Spleen (tissue), 13 donors: ENCODE measurements around the gene NLGN4X. TPM values are rescaled to one million over a fixed set of nuclear protein-coding genes. Genes with fewer than 3 reads are reported as not detected.

Source experiments
- DNase-seq: peaks from one replicate; pipeline ENCODE4 v3.0.0-alpha.2; 2020
- H3K27ac ChIP-seq, 8 donors: fragments of 200-600 bp; sonication (generic) in 7 of 8; 1 replicate in 4 of 8; 2 replicates in 4 of 8; pipeline versions ENCODE4 v1.5.0 to v1.8.0; 2016 to 2021; ENCODE audit warnings: inconsistent platforms in 4 of 8, mild to moderate bottlenecking in 4 of 8, moderate library complexity in 1 of 8
- H3K27me3 ChIP-seq, 7 donors: fragments of 200-600 bp; sonication (generic) in 6 of 7; replicated peaks in 1 of 7; 1 replicate in 4 of 7; 2 replicates in 3 of 7; pipeline versions ENCODE4 v1.5.0 to v1.8.0; 2016 to 2021; ENCODE audit warnings: inconsistent platforms in 3 of 7, mild to moderate bottlenecking in 1 of 7
- H3K36me3 ChIP-seq, 6 donors: fragments of 200-600 bp; sonication (generic) in 5 of 6; 1 replicate in 4 of 6; 2 replicates in 2 of 6; pipeline versions ENCODE4 v1.5.0 to v1.8.0; 2016 to 2021; ENCODE audit warnings: inconsistent platforms in 2 of 6
- H3K4me1 ChIP-seq, 6 donors: fragments of 200-600 bp; sonication (generic) in 5 of 6; 1 replicate in 3 of 6; 2 replicates in 3 of 6; pipeline versions ENCODE4 v1.5.0 to v1.8.0; 2016 to 2021; ENCODE audit warnings: inconsistent platforms in 3 of 6
- H3K4me3 ChIP-seq, 8 donors: fragments of 200-600 bp; sonication (generic) in 7 of 8; 1 replicate in 4 of 8; 2 replicates in 4 of 8; pipeline versions ENCODE4 v1.5.0 to v1.8.0; 2016 to 2021; ENCODE audit warnings: inconsistent platforms in 4 of 8, mild to moderate bottlenecking in 4 of 8, moderate library complexity in 2 of 8
- H3K9me3 ChIP-seq, 8 donors: fragments of 200-600 bp; sonication (generic) in 7 of 8; 1 replicate in 4 of 8; 2 replicates in 4 of 8; pipeline versions ENCODE4 v1.5.0 to v1.8.0; 2016 to 2021; ENCODE audit warnings: inconsistent platforms in 4 of 8
- POLR2A ChIP-seq, 3 donors: fragments of 450-650 bp; IDR thresholded peaks; one replicate each; pipeline ENCODE4 v1.5.1; 2017; ENCODE audit warnings: antibody characterized with exemption in 3 of 3, mild to moderate bottlenecking in 1 of 3
- POLR2AphosphoS5 ChIP-seq, 3 donors: sonication (generic); formaldehyde crosslinking; IDR thresholded peaks; one replicate each; pipeline ENCODE4 v1.5.1; 2017; ENCODE audit warnings: antibody characterized with exemption in 3 of 3
- WGBS, 5 donors: extraction: QIAGEN DNeasy Blood & Tissue Kit in 3 of 5; methylation state at CpG; one replicate each; pipeline versions ENCODE4 v1.1.5 to v1.1.7; 2013 to 2018; 5-methylcytosine and 5-hydroxymethylcytosine counted together
- intact Hi-C: fragments of 100-400 bp; cut with DNase I; formaldehyde crosslinking; loops from one replicate; pipeline ENCODE4 v1.15.0; 2023; ENCODE audit warnings: low total_unique reads
- long read RNA-seq, 2 donors: transcript quantifications; one replicate each; lab custom pipeline, GENCODE V29; 2026
- polyA plus RNA-seq, 3 donors: library from polyadenylated mRNA; stranded (reverse); fragments of 200-250 nt; gene quantifications; one replicate each; pipeline ENCODE4 v1.2.1, GENCODE V29; 2013
- total RNA-seq, 7 donors: library from RNA; depleted of rRNA in 3 of 7; stranded (reverse); fragments of >200 nt in 3 of 7; fragmentation: NEBNext Ultra II Directional in 4 of 7; extraction: Animal tissue kit (Norgen Biotek cat#: 25700) in 4 of 7; gene quantifications; one replicate each; pipeline versions ENCODE4 v1.1.0 to v1.2.1, GENCODE V29; 2016 to 2021
- TF ChIP-seq, protein P1 (sequence below), 11 experiments: fragments of 200-600 bp in 7 of 11; fragments of 450-650 bp in 4 of 11; sonication (generic) in 4 of 11; IDR thresholded peaks in 8 of 11; conservative IDR thresholded peaks in 3 of 11; 1 replicate in 7 of 11; 2 replicates in 4 of 11; pipeline versions ENCODE4 v1.4.0 to v1.8.0; 2016 to 2021; ENCODE audit warnings: antibody characterized with exemption in 11 of 11, inconsistent platforms in 4 of 11, mild to moderate bottlenecking in 1 of 11
- donor health status: healthy with polysubstance abuse.
- donor health status: DM: no; HTN: no; CAD: no; lungs with moderate emphysema.
- donor health status: DM: no; HTN: no; CAD: no.
- donor health status: Bipolar disorder and iron deficiency.
- donor health status: healthy.
- donor health status: DM: no; HTN: no; CAD: no.
- donor health status: DM: yes; HTN: yes; CAD: no.

The NLGN4X gene
- total RNA-seq (10 to 100 TPM in 2 of 7 donors, 1 to 10 TPM in 5; 3.8 to 16.1 (median 8.8) TPM), polyA plus RNA-seq (1 to 10 TPM in 2 of 3 donors, under 1 TPM in 1; 0.68 to 2.6 (median 1.7) TPM)
- long read RNA-seq, donor 1, full-length matches to known transcripts: 2 of 2 reads
- long read RNA-seq, donor 1, partial matches to known transcripts: 0 of 2 reads
- long read RNA-seq, donor 1, other reads (novel, unspliced or antisense): 0 of 2 reads
- long read RNA-seq, donor 2, full-length matches to known transcripts: 1 of 1 reads
- long read RNA-seq, donor 2, partial matches to known transcripts: 0 of 1 reads
- long read RNA-seq, donor 2, other reads (novel, unspliced or antisense): 0 of 1 reads

DNA sequence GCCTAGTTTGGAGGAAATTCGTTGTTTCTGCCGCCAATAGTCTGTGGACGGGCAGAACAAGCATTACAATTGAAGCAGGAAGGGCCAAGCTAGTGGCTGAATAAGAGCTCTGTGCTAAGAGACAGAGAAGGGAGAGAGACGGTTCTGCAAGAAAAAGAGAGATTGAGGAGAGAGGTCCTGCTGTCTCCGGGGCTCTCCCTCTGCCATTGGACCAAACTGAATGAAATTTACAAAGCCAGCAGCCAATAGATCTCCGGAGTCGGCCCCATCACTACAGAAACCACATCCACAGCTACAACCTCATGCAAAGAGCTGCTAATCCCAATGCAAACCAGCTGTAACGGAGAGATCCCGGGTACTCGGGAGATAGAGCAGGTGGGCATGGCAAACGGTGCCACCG lies at the start of gene NLGN4X:
Gene NLGN4X, minus strand, starts transcription at position 148 of the 400 bp plus-strand sequence. CDS start 77,401 bp downstream, outside the sequence.
- Histone ChIP-seq H3K27me3 (peaks cover 0 to 47% (median 23%) of the 10 kb centered on the region in 7 donors), H3K27ac (no peak within 1 kb of the TSS)
- peak; percentile 51 for DNase-seq

DNA sequence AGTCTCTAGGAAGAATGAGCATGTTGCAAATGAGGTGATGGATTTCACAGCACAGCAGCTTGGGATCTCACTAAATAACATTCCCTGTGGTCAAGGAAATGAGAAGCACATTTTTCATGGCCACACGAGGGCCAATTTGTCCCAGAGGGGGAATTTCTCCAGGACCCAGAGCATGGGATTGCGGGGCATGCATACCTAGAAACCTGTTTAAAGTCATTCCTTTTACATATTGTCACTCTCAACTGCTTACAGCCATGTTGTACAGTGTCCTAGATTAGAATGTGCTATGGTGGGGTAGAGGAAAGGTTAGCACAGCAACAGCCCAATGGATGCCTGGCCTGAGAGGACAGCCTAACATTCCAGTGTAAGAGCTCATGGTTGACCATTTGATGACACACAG lies 37.4 kb upstream of the NLGN4X start:
- TF ChIP-seq, protein P1, sequence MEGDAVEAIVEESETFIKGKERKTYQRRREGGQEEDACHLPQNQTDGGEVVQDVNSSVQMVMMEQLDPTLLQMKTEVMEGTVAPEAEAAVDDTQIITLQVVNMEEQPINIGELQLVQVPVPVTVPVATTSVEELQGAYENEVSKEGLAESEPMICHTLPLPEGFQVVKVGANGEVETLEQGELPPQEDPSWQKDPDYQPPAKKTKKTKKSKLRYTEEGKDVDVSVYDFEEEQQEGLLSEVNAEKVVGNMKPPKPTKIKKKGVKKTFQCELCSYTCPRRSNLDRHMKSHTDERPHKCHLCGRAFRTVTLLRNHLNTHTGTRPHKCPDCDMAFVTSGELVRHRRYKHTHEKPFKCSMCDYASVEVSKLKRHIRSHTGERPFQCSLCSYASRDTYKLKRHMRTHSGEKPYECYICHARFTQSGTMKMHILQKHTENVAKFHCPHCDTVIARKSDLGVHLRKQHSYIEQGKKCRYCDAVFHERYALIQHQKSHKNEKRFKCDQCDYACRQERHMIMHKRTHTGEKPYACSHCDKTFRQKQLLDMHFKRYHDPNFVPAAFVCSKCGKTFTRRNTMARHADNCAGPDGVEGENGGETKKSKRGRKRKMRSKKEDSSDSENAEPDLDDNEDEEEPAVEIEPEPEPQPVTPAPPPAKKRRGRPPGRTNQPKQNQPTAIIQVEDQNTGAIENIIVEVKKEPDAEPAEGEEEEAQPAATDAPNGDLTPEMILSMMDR (IDR thresholded peaks at IDR 0.05 in 8 of 11, conservative IDR thresholded peaks at IDR 0.05 in 3 of 11): no peak
- no peak for TF ChIP-seq POLR2A (IDR thresholded peaks at IDR 0.05)
- TF ChIP-seq POLR2AphosphoS5 (IDR thresholded peaks at IDR 0.05): no peak
- no peak overlapping the region for H3K4me3 ChIP-seq
- no peak for DNase-seq
- no peak overlapping the region for H3K27ac ChIP-seq
- no peaks in the 10 kb centered on the region for H3K36me3 ChIP-seq
- H3K4me1 ChIP-seq: no peaks in the 10 kb centered on the region
- H3K27me3 ChIP-seq: no peaks in the 10 kb centered on the region
- intact Hi-C loops: no loop called here
- WGBS, 5 donors: 66 to 90% (median 77%) methylated on average over 2 of the region's 2 CpGs
- no peaks in the 10 kb centered on the region for H3K9me3 ChIP-seq

More for the DNA sequence above, at the start of gene NLGN4X:
- no peak for TF ChIP-seq POLR2A (IDR thresholded peaks at IDR 0.05)
- TF ChIP-seq, protein P1 (IDR thresholded peaks at IDR 0.05 in 8 of 11, conservative IDR thresholded peaks at IDR 0.05 in 3 of 11): no peak
- TF ChIP-seq POLR2AphosphoS5 (IDR thresholded peaks at IDR 0.05): no peak
- H3K4me1 ChIP-seq: peaks cover 0 to 6% (median 2%) of the 10 kb centered on the region in 6 donors
- intact Hi-C loops: no loop called here
- WGBS, 5 donors: 2 to 4% (median 3%) methylated on average over 12 of the region's 12 CpGs
- H3K36me3 ChIP-seq: no peaks in the 10 kb centered on the region
- H3K9me3 ChIP-seq: no peaks in the 10 kb centered on the region
- H3K4me3 ChIP-seq: peak within 1 kb of the TSS in 6 of 8 donors; percentile 47 to 68 (median 53)

DNA sequence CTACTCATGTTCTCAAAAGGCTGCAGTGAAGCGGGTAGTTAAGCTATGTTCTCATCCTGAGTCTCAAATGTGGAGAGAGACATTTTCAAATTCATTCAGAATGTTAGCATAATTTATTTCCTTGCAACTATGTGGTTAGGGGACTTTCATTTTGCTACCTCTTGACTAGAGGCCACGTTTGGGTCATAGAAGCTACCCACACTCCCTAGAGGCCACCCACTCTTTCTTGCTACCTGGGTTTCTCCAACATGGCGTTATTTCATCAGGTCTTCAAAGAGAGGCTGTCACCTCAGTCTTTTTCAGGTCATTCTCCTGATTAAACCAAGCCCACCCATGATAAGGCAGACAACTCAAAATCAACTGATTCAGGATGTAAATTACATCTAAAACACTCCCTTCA lies 34.3 kb upstream of the NLGN4X start:
- H3K27ac ChIP-seq: no peak overlapping the region
- no peak for TF ChIP-seq POLR2AphosphoS5 (IDR thresholded peaks at IDR 0.05)
- TF ChIP-seq, protein P1 (IDR thresholded peaks at IDR 0.05 in 8 of 11, conservative IDR thresholded peaks at IDR 0.05 in 3 of 11): no peak
- TF ChIP-seq POLR2A (IDR thresholded peaks at IDR 0.05): no peak
- no peaks in the 10 kb centered on the region for H3K27me3 ChIP-seq
- 57 to 70% (median 67%) methylated on average over 3 of the region's 3 CpGs for WGBS, 5 donors
- no peaks in the 10 kb centered on the region for H3K4me1 ChIP-seq
- no peaks in the 10 kb centered on the region for H3K36me3 ChIP-seq
- DNase-seq: no peak
- no peak overlapping the region for H3K4me3 ChIP-seq
- intact Hi-C loops: no loop called here
- peaks cover 0 to 4% (median 0%) of the 10 kb centered on the region in 8 donors for H3K9me3 ChIP-seq

DNA sequence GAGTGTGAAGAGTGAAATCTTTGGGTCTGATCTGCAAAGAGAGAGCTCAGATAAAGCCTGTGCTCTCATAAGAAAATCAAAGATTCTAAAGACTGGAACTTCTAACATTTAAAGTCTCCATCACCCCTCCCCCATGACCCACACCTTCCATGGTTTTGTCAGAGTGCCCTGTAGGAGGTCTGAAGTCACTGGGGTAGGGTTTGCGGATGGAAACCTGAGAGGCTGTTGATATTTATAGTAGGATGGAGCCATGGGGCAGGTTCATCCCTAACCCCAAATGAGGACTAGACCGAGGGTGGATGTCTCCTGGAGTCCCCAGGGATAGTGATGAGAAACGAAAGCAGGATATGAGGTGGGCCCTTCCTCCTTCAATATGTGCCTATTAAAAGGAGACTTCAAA lies 28.4 kb upstream of the NLGN4X start:
- Histone ChIP-seq H3K4me3 (no peak overlapping the region), H3K4me1 (no peaks in the 10 kb centered on the region), H3K27me3 (no peaks in the 10 kb centered on the region), H3K9me3 (peaks cover 0 to 4% (median 0%) of the 10 kb centered on the region in 8 donors), H3K27ac (no peak overlapping the region), H3K36me3 (no peaks in the 10 kb centered on the region)
- WGBS, 5 donors: 0 to 55% (median 41%) methylated on average over 1 to 3 of the region's 3 CpGs
- intact Hi-C loops: no loop called here
- no peak for TF ChIP-seq POLR2AphosphoS5 (IDR thresholded peaks at IDR 0.05)
- TF ChIP-seq, protein P1 (IDR thresholded peaks at IDR 0.05 in 8 of 11, conservative IDR thresholded peaks at IDR 0.05 in 3 of 11): no peak
- no peak for TF ChIP-seq POLR2A (IDR thresholded peaks at IDR 0.05)
- DNase-seq: no peak
